Caco-2 (cell line): Measurements from ENCODE around the gene PROX1. TPM values are rescaled to one million over a fixed set of nuclear protein-coding genes. Genes with fewer than 3 reads are reported as not detected.
"Not testable (repeated sequence)": the region's sequence is repeated elsewhere in the genome, so short reads cannot be mapped to it uniquely, and the experiment has no call there.

Source experiments
- BruUV-seq: library from RNA; stranded (reverse); fragments of 400-500 nt; replicated peaks from 2 replicates; lab custom pipeline; 2021; lab: Mats Ljungman, UMichigan
- CTCF ChIA-PET: fragments of 300-600 bp; sonication (Branson Sonifier 250); formaldehyde crosslinking; loops from one replicate; lab custom pipeline; 2022; ENCODE audit warnings: antibody characterized with exemption; lab: Charles Lee
- POLR2A ChIA-PET: fragments of 300-600 bp; sonication (Branson Sonifier 250); formaldehyde crosslinking; loops from one replicate; lab custom pipeline; 2022; ENCODE audit warnings: antibody characterized with exemption; lab: Charles Lee
- DNase-seq, 2 experiments: peaks; one replicate each; pipeline versions ENCODE4 v3.0.0 to v3.0.0-alpha.2; 2020 to 2022
- H3K27me3 ChIP-seq: replicated peaks from 2 replicates; pipeline ENCODE4 v1.6.0; 2011; ENCODE audit warnings: low read length; ENCODE audit not compliant: control insufficient read depth, insufficient read depth
- H3K36me3 ChIP-seq: 2 replicates; pipeline ENCODE4 v1.5.1; 2011; ENCODE audit warnings: low read length; ENCODE audit not compliant: control insufficient read depth, insufficient read depth
- H3K4me1 ChIP-seq: fragments of 250-450 bp; sonication (Bioruptor Pico); 2 replicates; pipeline ENCODE4 v1.5.1; 2020; ENCODE audit warnings: mild to moderate bottlenecking
- H3K4me3 ChIP-seq: 2 replicates; pipeline ENCODE4 v1.5.1; 2011; ENCODE audit warnings: low read depth, mild to moderate bottlenecking, control low read depth, low read length
- H3K9me3 ChIP-seq: fragments of 250-450 bp; sonication (Bioruptor Pico); 2 replicates; pipeline ENCODE4 v1.5.1; 2020; ENCODE audit warnings: mild to moderate bottlenecking, moderate library complexity
- H3K27ac Mint-ChIP-seq: one replicate; pipeline ENCODE4 v1.8.0; 2022; ENCODE audit warnings: mixed read lengths; ENCODE audit not compliant: unreplicated experiment
- H3K27me3 Mint-ChIP-seq: one replicate; pipeline ENCODE4 v1.8.0; 2022; ENCODE audit warnings: mixed read lengths; ENCODE audit not compliant: insufficient read depth, unreplicated experiment
- H3K36me3 Mint-ChIP-seq: one replicate; pipeline ENCODE4 v1.8.0; 2022; ENCODE audit warnings: mild to moderate bottlenecking, mixed read lengths; ENCODE audit not compliant: insufficient read depth, unreplicated experiment
- H3K4me1 Mint-ChIP-seq: one replicate; pipeline ENCODE4 v1.8.0; 2022; ENCODE audit warnings: low read depth, mixed read lengths; ENCODE audit not compliant: unreplicated experiment
- H3K4me3 Mint-ChIP-seq: one replicate; pipeline ENCODE4 v1.8.0; 2022; ENCODE audit warnings: mild to moderate bottlenecking, moderate library complexity, mixed read lengths; ENCODE audit not compliant: unreplicated experiment
- H3K9me3 Mint-ChIP-seq: one replicate; pipeline ENCODE4 v1.8.0; 2022; ENCODE audit warnings: mixed read lengths; ENCODE audit not compliant: unreplicated experiment
- CTCF ChIP-seq, 2 experiments: fragments of 200-600 bp in 1 of 2; IDR thresholded peaks; 1 replicate in 1 of 2; 2 replicates in 1 of 2; pipeline versions ENCODE4 v1.5.1 to v1.8.0; 2011 to 2022; ENCODE audit warnings: antibody characterized with exemption in 1 of 2, control low read depth in 1 of 2, inconsistent platforms in 1 of 2, low read depth in 1 of 2, low read length in 1 of 2, mild to moderate bottlenecking in 1 of 2, moderate library complexity in 1 of 2; ENCODE audit not compliant: insufficient read depth in 1 of 2, severe bottlenecking in 1 of 2, unreplicated experiment in 1 of 2
- intact Hi-C: fragments of 100-400 bp; cut with micrococcal nuclease; formaldehyde crosslinking; loops from one replicate; pipeline ENCODE4 v1.10.0; 2022; ENCODE audit not compliant: unreplicated experiment
- total RNA-seq: library from RNA; stranded (reverse); gene quantifications from 2 replicates; pipeline ENCODE4 v1.2.3, GENCODE V29; 2022

Gene PROX1
- total RNA-seq, 1 experiment from 2014 or later = 17.6 TPM

DNA sequence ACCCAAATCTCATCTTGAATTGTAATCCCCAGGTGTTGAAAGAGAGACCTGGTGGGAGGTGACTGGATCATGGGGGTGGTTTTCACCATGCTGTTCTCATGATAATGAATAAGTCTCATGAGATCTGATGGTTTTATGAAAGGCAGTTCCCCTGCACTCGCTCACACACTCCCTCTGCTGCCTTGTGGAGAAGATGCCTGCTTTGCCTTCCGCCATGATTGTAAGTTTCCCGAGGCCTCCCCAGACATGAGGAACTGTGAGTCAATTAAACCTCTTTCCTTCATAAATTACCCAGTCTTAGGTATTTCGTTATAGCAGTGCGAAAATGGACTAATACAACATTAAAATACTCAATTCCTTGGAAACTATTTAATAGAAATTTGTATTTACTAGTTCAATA is 99.2 kb downstream of the PROX1 start:
- peaks cover 8% of the 10 kb centered on the region for H3K9me3 Mint-ChIP-seq
- no TSS peak for BruUV-seq
- no peaks in the 10 kb centered on the region for H3K36me3 Mint-ChIP-seq
- no peak overlapping the region for H3K27ac Mint-ChIP-seq
- Histone ChIP-seq H3K9me3 (no peaks in the 10 kb centered on the region; the same call in 1 of the 2 replicates), H3K4me1 (no peaks in the 10 kb centered on the region), H3K27me3 (no peaks in the 10 kb centered on the region), H3K36me3 (no peaks in the 10 kb centered on the region), H3K4me3 (no peak overlapping the region)
- POLR2A ChIA-PET = no interaction called here
- intact Hi-C loops = no loop called here
- H3K4me3 Mint-ChIP-seq = no peak overlapping the region
- CTCF ChIA-PET = no interaction called here
- H3K4me1 Mint-ChIP-seq = no peaks in the 10 kb centered on the region
- DNase-seq = peak; percentile 15 to 38
- H3K27me3 Mint-ChIP-seq = peaks cover 3% of the 10 kb centered on the region
- TF ChIP-seq CTCF (IDR thresholded peaks at IDR 0.05; ENCODE audit: insufficient read depth in 1 of 2, low read depth in 1 of 2, low read length in 1 of 2, severe bottlenecking in 1 of 2, unreplicated experiment in 1 of 2) = peak in 1 of 2 experiments; percentile 14

DNA sequence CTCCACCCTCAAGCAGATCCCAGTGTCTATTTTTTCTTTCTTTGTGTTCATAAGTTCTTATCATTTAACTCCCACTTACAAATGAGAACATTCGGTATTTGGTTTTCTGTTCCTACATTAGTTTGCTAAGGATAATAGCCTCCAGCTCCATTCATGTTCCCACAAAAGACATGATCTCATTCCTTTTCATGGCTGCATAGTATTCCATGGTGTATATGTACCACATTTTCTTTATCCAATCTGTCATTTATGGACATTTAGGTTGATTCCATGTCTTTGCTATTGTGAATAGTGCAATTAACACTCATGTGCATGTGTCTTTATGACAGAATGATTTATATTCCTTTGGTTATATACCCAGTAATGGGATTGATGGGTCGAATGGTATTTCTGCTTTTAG is 101.2 kb downstream of the PROX1 start:
- H3K36me3 ChIP-seq, BruUV-seq, H3K27ac Mint-ChIP-seq, DNase-seq, H3K4me3 Mint-ChIP-seq, H3K4me1 Mint-ChIP-seq, intact Hi-C loops, H3K27me3 Mint-ChIP-seq, POLR2A ChIA-PET, H3K27me3 ChIP-seq, CTCF ChIA-PET, H3K9me3 ChIP-seq, H3K4me1 ChIP-seq, H3K36me3 Mint-ChIP-seq, H3K4me3 ChIP-seq: not testable (repeated sequence)
- peaks cover 19% of the 10 kb centered on the region for H3K9me3 Mint-ChIP-seq
